K562 (cell line): ENCODE measurements around the gene AQP9.
"Not testable (repeated sequence)": the region's sequence is repeated elsewhere in the genome, so short reads cannot be mapped to it uniquely, and the experiment has no call there.

Source experiments
- CTCF ChIP-seq, 3 experiments: IDR thresholded peaks in 2 of 3; conservative IDR thresholded peaks in 1 of 3; 2 replicates each; pipeline ENCODE4 v1.5.1; 2011 to 2012; ENCODE audit warnings: low read length in 3 of 3, mild to moderate bottlenecking in 3 of 3, control low read depth in 2 of 3, improper control_type of control experiment in 1 of 3, inconsistent platforms in 1 of 3, low read depth in 1 of 3, mixed read lengths in 1 of 3, moderate library complexity in 1 of 3; ENCODE audit not compliant: insufficient read depth in 2 of 3
- ELF4 ChIP-seq: fragments of 450-650 bp; formaldehyde crosslinking; IDR thresholded peaks from 2 replicates; pipeline ENCODE4 v1.4.0; 2022; ENCODE audit warnings: missing genetic modification characterization
- FOXK2 ChIP-seq, 2 experiments: fragments of 450-650 bp; IDR thresholded peaks in 1 of 2; conservative IDR thresholded peaks in 1 of 2; 2 replicates each; pipeline ENCODE4 v1.6.1; 2016; ENCODE audit warnings: low read depth in 2 of 2, mild to moderate bottlenecking in 1 of 2
- HDAC2 ChIP-seq: fragments of 450-650 bp; IDR thresholded peaks from 2 replicates; pipeline ENCODE4 v1.6.1; 2016; ENCODE audit warnings: mild to moderate bottlenecking
- PHF8 ChIP-seq: fragments of 200-600 bp; sonication (generic); IDR thresholded peaks from 2 replicates; pipeline ENCODE4 v1.6.1; 2012; ENCODE audit warnings: mixed run types, mild to moderate bottlenecking, inconsistent platforms, low read length, moderate library complexity, borderline replicate concordance
- TCF7L2 ChIP-seq: fragments of 150-350 bp; IDR thresholded peaks from 2 replicates; pipeline ENCODE4 v1.6.1; 2016; ENCODE audit warnings: low read depth, mild to moderate bottlenecking, low read length, moderate library complexity
- YBX1 ChIP-seq: fragments of 450-650 bp; IDR thresholded peaks from 2 replicates; pipeline ENCODE4 v1.7.1; 2016; ENCODE audit warnings: mild to moderate bottlenecking
- ZFP36 ChIP-seq: fragments of 150-350 bp; IDR thresholded peaks from 2 replicates; pipeline ENCODE4 v1.6.1; 2018; ENCODE audit warnings: low read length, low read depth; ENCODE audit not compliant: partially characterized antibody
- TF ChIP-seq, protein P1 (sequence below): sonication (generic); formaldehyde crosslinking; IDR thresholded peaks from 2 replicates; pipeline ENCODE4 v1.8.0; 2022; ENCODE audit warnings: mild to moderate bottlenecking, missing genetic modification reagents
- TF ChIP-seq, protein P2 (sequence below): fragments of 250-450 bp; sonication (Bioruptor Pico); IDR thresholded peaks from 2 replicates; pipeline ENCODE4 v1.8.0; 2021; ENCODE audit warnings: moderate library complexity, mild to moderate bottlenecking, inconsistent platforms

DNA sequence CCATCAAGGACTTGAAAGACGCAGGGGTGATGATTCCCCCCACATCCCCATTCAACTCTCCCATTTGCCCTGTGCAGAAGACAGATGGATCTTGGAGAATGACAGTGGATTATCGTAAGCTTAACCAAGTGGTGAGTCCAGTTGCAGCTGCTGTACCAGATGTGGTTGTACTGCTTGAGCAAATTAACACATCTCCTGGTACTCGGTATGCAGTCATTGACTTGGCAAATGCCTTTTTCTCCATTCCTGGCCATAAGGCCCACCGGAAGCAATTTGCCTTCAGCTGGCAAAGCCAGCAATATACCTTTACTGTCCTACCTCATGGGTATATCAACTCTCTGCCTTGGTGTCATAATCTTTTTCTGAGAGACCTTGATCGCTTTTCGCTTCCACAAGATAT lies 70.0 kb downstream of the AQP9 start:
- TF ChIP-seq ZFP36; PHF8; YBX1; CTCF (IDR thresholded peaks at IDR 0.05 in 2 of 3, conservative IDR thresholded peaks at IDR 0.05 in 1 of 3; ENCODE audit: insufficient read depth in 2 of 3, low read depth in 1 of 3, low read length in 3 of 3); ELF4 (CRISPR knock-in tag); TCF7L2; HDAC2; FOXK2 (conservative IDR thresholded peaks at IDR 0.05 in 1 of 2, IDR thresholded peaks at IDR 0.05 in 1 of 2; ENCODE audit: low read depth in 2 of 2): not testable (repeated sequence)
- TF ChIP-seq, protein P1, sequence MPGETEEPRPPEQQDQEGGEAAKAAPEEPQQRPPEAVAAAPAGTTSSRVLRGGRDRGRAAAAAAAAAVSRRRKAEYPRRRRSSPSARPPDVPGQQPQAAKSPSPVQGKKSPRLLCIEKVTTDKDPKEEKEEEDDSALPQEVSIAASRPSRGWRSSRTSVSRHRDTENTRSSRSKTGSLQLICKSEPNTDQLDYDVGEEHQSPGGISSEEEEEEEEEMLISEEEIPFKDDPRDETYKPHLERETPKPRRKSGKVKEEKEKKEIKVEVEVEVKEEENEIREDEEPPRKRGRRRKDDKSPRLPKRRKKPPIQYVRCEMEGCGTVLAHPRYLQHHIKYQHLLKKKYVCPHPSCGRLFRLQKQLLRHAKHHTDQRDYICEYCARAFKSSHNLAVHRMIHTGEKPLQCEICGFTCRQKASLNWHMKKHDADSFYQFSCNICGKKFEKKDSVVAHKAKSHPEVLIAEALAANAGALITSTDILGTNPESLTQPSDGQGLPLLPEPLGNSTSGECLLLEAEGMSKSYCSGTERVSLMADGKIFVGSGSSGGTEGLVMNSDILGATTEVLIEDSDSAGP (CRISPR knock-in tag) = not testable (repeated sequence)
- TF ChIP-seq, protein P2, sequence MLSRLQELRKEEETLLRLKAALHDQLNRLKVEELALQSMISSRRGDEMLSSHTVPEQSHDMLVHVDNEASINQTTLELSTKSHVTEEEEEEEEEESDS = not testable (repeated sequence)
